MCF 10A (cell line): ENCODE measurements around the gene CTSS. TPM values are rescaled to one million over a fixed set of nuclear protein-coding genes. Genes with fewer than 3 reads are reported as not detected.

Experiments
- BruUV-seq: library from RNA; stranded (reverse); fragments of 400-500 nt; replicated peaks from 2 replicates; lab custom pipeline; 2021; lab: Mats Ljungman, UMichigan
- CTCF ChIA-PET: fragments of 300-600 bp; sonication (Branson Sonifier 250); formaldehyde crosslinking; extraction: SDS; loops from one replicate; lab custom pipeline; 2021; ENCODE audit warnings: antibody characterized with exemption, inconsistent platforms; lab: Yijun Ruan, JAX
- POLR2A ChIA-PET: fragments of 300-600, 350-650 bp; sonication (Branson Sonifier 250); formaldehyde crosslinking; extraction: SDS; loops from one replicate; lab custom pipeline; 2020; ENCODE audit warnings: antibody characterized with exemption, inconsistent platforms; lab: Yijun Ruan, JAX
- DNase-seq: peaks from one replicate; pipeline ENCODE4 v3.0.0-alpha.2; 2018; ENCODE audit not compliant: unreplicated experiment
- H3K27ac Mint-ChIP-seq: one replicate; pipeline ENCODE4 v1.8.0; 2022; ENCODE audit warnings: mild to moderate bottlenecking, low read depth, mixed read lengths; ENCODE audit not compliant: unreplicated experiment
- H3K27me3 Mint-ChIP-seq: one replicate; pipeline ENCODE4 v1.8.0; 2022; ENCODE audit warnings: mixed read lengths; ENCODE audit not compliant: insufficient read depth, unreplicated experiment
- H3K36me3 Mint-ChIP-seq: one replicate; pipeline ENCODE4 v1.8.0; 2022; ENCODE audit warnings: mild to moderate bottlenecking, moderate library complexity, mixed read lengths; ENCODE audit not compliant: insufficient read depth, unreplicated experiment
- H3K4me1 Mint-ChIP-seq: one replicate; pipeline ENCODE4 v1.8.0; 2022; ENCODE audit warnings: mixed read lengths; ENCODE audit not compliant: insufficient read depth, unreplicated experiment
- H3K4me3 Mint-ChIP-seq: one replicate; pipeline ENCODE4 v1.8.0; 2022; ENCODE audit warnings: mild to moderate bottlenecking, moderate library complexity, mixed read lengths; ENCODE audit not compliant: unreplicated experiment
- H3K9me3 Mint-ChIP-seq: one replicate; pipeline ENCODE4 v1.8.0; 2022; ENCODE audit warnings: mixed read lengths; ENCODE audit not compliant: unreplicated experiment
- intact Hi-C: fragments of 100-400 bp; cut with micrococcal nuclease; formaldehyde crosslinking; loops from 2 replicates; pipeline ENCODE4 v1.14.1; 2022
- total RNA-seq: library from RNA; stranded (reverse); gene quantifications from 2 replicates; pipeline ENCODE4 v1.2.3, GENCODE V29; 2022
- TF ChIP-seq, protein P1 (sequence below): fragments of 200-600 bp; IDR thresholded peaks from one replicate; pipeline ENCODE4 v1.8.0; 2022; ENCODE audit warnings: antibody characterized with exemption, mild to moderate bottlenecking; ENCODE audit not compliant: unreplicated experiment

The CTSS gene
- total RNA-seq, 1 experiment from 2014 or later, result 0.75 TPM

DNA sequence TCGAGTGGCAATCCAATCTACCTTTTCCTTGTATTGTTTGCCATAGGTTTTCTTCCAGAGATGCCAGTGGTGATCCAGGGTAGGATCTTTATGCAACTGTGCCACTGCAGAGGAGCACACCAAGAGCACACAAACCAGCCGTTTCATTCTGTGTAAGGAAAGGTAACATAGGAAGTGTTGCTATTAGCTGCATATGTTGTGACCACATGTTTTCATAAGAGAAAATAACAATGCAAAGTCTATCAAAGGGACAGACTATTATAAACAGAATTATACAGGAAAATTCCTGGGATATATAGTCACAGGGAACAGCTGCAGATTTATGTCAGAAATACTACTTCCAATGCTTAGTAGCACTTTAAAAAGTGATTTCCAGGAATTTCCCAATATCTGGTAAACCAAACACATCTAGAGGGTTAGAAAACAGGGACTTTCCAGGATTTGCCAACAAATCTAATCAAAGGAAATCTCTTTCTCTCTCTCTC is 919 bp downstream of the CTSS start:
- H3K27ac Mint-ChIP-seq, result peak overlapping the region; percentile 96
- POLR2A ChIA-PET, result interaction anchor here (0.8 to 2.4 kb wide), 6 partner anchors 12 to 196 kb away, joined by 3 to 16 read pairs (median 4); partner anchors contain the start of genes GOLPH3L and MCL1

DNA sequence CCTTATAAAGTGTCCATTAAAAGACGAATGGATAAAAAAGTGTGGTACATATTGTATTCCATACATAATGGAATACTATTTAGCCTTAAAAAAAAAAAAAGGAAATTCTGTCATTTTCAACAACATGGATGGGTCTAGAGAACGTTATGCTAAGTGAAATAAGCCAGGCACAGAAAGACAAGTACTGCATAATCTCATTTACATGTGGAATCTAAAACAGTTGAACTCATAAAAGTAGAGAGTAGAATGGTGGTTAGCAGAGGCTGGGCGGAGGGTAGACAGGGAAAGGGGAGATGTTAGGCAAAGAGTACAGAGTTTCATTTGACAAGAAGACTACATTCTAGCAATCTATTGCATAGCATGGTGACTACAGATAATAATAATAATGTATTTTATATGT is 2.6 kb downstream of the CTSS start:
- no peaks in the 10 kb centered on the region for H3K9me3 Mint-ChIP-seq
- intact Hi-C loops, result no loop called here
- no peak overlapping the region for H3K4me3 Mint-ChIP-seq
- TF ChIP-seq, protein P1, sequence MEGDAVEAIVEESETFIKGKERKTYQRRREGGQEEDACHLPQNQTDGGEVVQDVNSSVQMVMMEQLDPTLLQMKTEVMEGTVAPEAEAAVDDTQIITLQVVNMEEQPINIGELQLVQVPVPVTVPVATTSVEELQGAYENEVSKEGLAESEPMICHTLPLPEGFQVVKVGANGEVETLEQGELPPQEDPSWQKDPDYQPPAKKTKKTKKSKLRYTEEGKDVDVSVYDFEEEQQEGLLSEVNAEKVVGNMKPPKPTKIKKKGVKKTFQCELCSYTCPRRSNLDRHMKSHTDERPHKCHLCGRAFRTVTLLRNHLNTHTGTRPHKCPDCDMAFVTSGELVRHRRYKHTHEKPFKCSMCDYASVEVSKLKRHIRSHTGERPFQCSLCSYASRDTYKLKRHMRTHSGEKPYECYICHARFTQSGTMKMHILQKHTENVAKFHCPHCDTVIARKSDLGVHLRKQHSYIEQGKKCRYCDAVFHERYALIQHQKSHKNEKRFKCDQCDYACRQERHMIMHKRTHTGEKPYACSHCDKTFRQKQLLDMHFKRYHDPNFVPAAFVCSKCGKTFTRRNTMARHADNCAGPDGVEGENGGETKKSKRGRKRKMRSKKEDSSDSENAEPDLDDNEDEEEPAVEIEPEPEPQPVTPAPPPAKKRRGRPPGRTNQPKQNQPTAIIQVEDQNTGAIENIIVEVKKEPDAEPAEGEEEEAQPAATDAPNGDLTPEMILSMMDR, result no peak
- ChIA-PET POLR2A (interaction anchor here (0.5 to 2.4 kb wide), 4 partner anchors 10 to 66 kb away, joined by 4 to 16 read pairs (median 4); partner anchors contain the start of genes GOLPH3L and HORMAD1), CTCF (interaction anchor here (1.7 kb wide), 1 partner anchor 143 kb away, joined by 7 read pairs; no protein-coding TSS in a partner anchor)
- H3K27ac Mint-ChIP-seq, result no peak overlapping the region
- H3K4me1 Mint-ChIP-seq, result peaks cover 21% of the 10 kb centered on the region
- no peak for DNase-seq
- BruUV-seq, result no TSS peak
- H3K36me3 Mint-ChIP-seq, result peaks cover 4% of the 10 kb centered on the region
- no peaks in the 10 kb centered on the region for H3K27me3 Mint-ChIP-seq

More for the DNA sequence above, 919 bp downstream of the CTSS start:
- H3K27me3 Mint-ChIP-seq, result no peaks in the 10 kb centered on the region
- H3K36me3 Mint-ChIP-seq, result peaks cover 4% of the 10 kb centered on the region
- H3K9me3 Mint-ChIP-seq, result no peaks in the 10 kb centered on the region
- H3K4me1 Mint-ChIP-seq, result peaks cover 21% of the 10 kb centered on the region
- TF ChIP-seq, protein P1, result no peak
- peak; percentile 80 for DNase-seq
- no TSS peak for BruUV-seq
- intact Hi-C loops, result no loop called here
- CTCF ChIA-PET, result interaction anchor here (0.6 to 1.7 kb wide), 5 partner anchors 10 to 204 kb away, joined by 4 to 7 read pairs (median 4); no protein-coding TSS in a partner anchor
- peak overlapping the region; percentile 58 for H3K4me3 Mint-ChIP-seq

DNA sequence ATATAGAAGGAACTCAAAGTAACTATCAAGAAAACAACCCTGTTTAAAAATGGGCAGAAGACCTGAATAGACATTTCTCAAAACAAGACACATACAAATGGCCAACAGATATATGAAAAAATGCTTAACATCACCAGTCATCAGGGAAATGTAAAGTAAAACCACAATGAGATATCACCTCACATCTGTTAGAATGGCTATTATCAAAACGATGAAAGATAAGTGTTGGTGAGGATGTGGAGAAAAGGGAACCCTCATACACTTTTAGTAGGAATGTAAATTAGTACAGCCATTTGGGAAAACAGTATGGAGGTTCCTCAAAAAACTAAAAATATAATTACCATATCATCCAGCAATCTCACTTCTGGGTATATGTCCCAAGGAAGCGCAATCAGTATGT is 3.0 kb downstream of the CTSS start:
- no peak for DNase-seq
- no peaks in the 10 kb centered on the region for H3K27me3 Mint-ChIP-seq
- peaks cover 4% of the 10 kb centered on the region for H3K36me3 Mint-ChIP-seq
- POLR2A ChIA-PET, result interaction anchor here (0.6 kb wide), 1 partner anchor 42 kb away, joined by 4 read pairs; the partner anchor contains the start of gene HORMAD1
- H3K4me1 Mint-ChIP-seq, result peaks cover 21% of the 10 kb centered on the region
- no peak overlapping the region for H3K27ac Mint-ChIP-seq
- TF ChIP-seq, protein P1, result no peak
- intact Hi-C loops, result no loop called here
- CTCF ChIA-PET, result interaction anchor here (0.6 kb wide), 1 partner anchor 124 kb away, joined by 3 read pairs; the partner anchor contains the start of gene CTXND2
- H3K9me3 Mint-ChIP-seq, result no peaks in the 10 kb centered on the region
- H3K4me3 Mint-ChIP-seq, result no peak overlapping the region
- BruUV-seq, result no TSS peak

DNA sequence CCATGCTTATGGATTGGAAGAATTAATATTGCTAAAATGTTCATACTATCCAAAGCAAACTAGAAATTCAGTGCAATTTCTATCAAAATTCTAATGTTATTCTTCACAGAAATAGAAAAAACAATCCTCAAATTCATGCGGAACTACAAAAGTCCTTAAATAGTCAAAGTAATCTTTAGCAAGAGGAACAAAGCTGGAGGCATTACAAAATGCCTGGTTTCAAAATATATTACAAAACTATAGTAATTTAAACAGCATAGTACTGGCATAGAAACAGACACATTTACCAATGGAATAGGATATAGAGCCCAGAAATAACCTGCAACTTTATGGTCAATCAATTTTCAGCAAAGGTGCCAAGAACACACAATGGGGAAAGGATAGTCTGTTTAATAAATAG is 3.8 kb downstream of the CTSS start:
- intact Hi-C loops, result no loop called here

More for the DNA sequence above, 3.8 kb downstream of the CTSS start:
- Mint-ChIP-seq H3K27ac (no peak overlapping the region), H3K27me3 (no peaks in the 10 kb centered on the region), H3K4me1 (peaks cover 21% of the 10 kb centered on the region), H3K36me3 (peaks cover 4% of the 10 kb centered on the region), H3K9me3 (no peaks in the 10 kb centered on the region), H3K4me3 (no peak overlapping the region)
- ChIA-PET CTCF (no interaction called here), POLR2A (interaction anchor here (0.8 kb wide), 1 partner anchor 145 kb away, joined by 3 read pairs; no protein-coding TSS in a partner anchor)
- TF ChIP-seq, protein P1, result no peak
- BruUV-seq, result no TSS peak
- no peak for DNase-seq
